Natural killer cell (primary cell): Measurements from ENCODE around the gene ADGRL4. TPM values are rescaled to one million over a fixed set of nuclear protein-coding genes. Genes with fewer than 3 reads are reported as not detected.

Experiments
- ATAC-seq, 3 donors: fragments of 150-1000 bp in 2 of 3; fragments of 200-7000 bp in 1 of 3; cut with Tn5 transposase; 1 replicate in 1 of 3; 2 replicates in 2 of 3; pipeline ENCODE4 v1.10.0; 2021; ENCODE audit warnings: mild to moderate bottlenecking in 2 of 3, moderate library complexity in 2 of 3
- DNase-seq, 2 donors: peaks; one replicate each; pipeline versions ENCODE4 v3.0.0 to v3.0.0-alpha.2; 2013 to 2021; ENCODE audit warnings: mixed read lengths in 1 of 2
- H3K27ac ChIP-seq: one replicate; pipeline ENCODE4 v1.5.1; 2013; ENCODE audit warnings: mild to moderate bottlenecking, low read length
- H3K27me3 ChIP-seq: one replicate; pipeline ENCODE4 v1.6.1; 2013; ENCODE audit warnings: low read length; ENCODE audit not compliant: control insufficient read depth, insufficient read depth
- H3K36me3 ChIP-seq: one replicate; pipeline ENCODE4 v1.6.1; 2013; ENCODE audit warnings: low read length; ENCODE audit not compliant: control insufficient read depth, insufficient read depth
- H3K4me1 ChIP-seq: one replicate; pipeline ENCODE4 v1.6.1; 2013; ENCODE audit warnings: low read length; ENCODE audit not compliant: control insufficient read depth, insufficient read depth
- H3K4me3 ChIP-seq: one replicate; pipeline ENCODE4 v1.5.1; 2013; ENCODE audit warnings: low read length
- H3K9me3 ChIP-seq: one replicate; pipeline ENCODE4 v1.6.1; 2013; ENCODE audit warnings: low read length; ENCODE audit not compliant: control insufficient read depth, insufficient read depth
- H3K27ac Mint-ChIP-seq, 2 donors: one replicate each; pipeline ENCODE4 v1.8.0; 2022; ENCODE audit warnings: mild to moderate bottlenecking in 2 of 2, mixed read lengths in 2 of 2, moderate library complexity in 1 of 2
- H3K27me3 Mint-ChIP-seq, 2 donors: one replicate each; pipeline ENCODE4 v1.8.0; 2022; ENCODE audit warnings: low read depth in 2 of 2, mixed read lengths in 2 of 2
- H3K36me3 Mint-ChIP-seq: one replicate; pipeline ENCODE4 v1.8.0; 2022; ENCODE audit warnings: mixed read lengths
- H3K4me1 Mint-ChIP-seq, 2 donors: one replicate each; pipeline ENCODE4 v1.8.0; 2022; ENCODE audit warnings: mixed read lengths in 2 of 2
- H3K4me3 Mint-ChIP-seq: one replicate; pipeline ENCODE4 v1.8.0; 2022; ENCODE audit warnings: mild to moderate bottlenecking, moderate library complexity, mixed read lengths
- H3K9me3 Mint-ChIP-seq, 2 donors: one replicate each; pipeline ENCODE4 v1.8.0; 2022; ENCODE audit warnings: mixed read lengths in 2 of 2
- CTCF ChIP-seq: fragments of 200-600 bp; IDR thresholded peaks from one replicate; pipeline ENCODE4 v1.8.0; 2022; ENCODE audit warnings: antibody characterized with exemption
- WGBS: methylation state at CpG from one replicate; pipeline ENCODE4 v1.1.7; 2013; ENCODE audit warnings: missing lambda C conversion rate; ENCODE audit not compliant: insufficient coverage; 5-methylcytosine and 5-hydroxymethylcytosine counted together
- intact Hi-C: fragments of 100-400 bp; cut with micrococcal nuclease; formaldehyde crosslinking; loops from one replicate; pipeline ENCODE4 v1.14.2; 2022
- total RNA-seq, 4 donors: library from RNA; stranded (reverse); fragments of 120-200 nt in 1 of 4; gene quantifications; one replicate each; pipeline versions ENCODE4 v1.2.3 to v1.2.4, GENCODE V29; 2013 to 2022

Gene ADGRL4
- total RNA-seq, 3 donors from 2014 or later (not counting 1 experiment from before 2014, with no cell fraction given) = not detected

GRCh38 chr1:78892260-78892840 is 114.2 kb downstream of the ADGRL4 start:
- Mint-ChIP-seq H3K27me3 (no peaks in the 10 kb centered on the region), H3K4me3 (no peak overlapping the region), H3K27ac (no peak overlapping the region), H3K9me3 (peaks cover 0 to 4% of the 10 kb centered on the region in 2 donors), H3K4me1 (no peaks in the 10 kb centered on the region), H3K36me3 (no peaks in the 10 kb centered on the region)
- intact Hi-C loops = no loop called here
- WGBS = 88% methylated on average over 2 of the region's 3 CpGs
- Histone ChIP-seq H3K9me3 (no peaks in the 10 kb centered on the region), H3K4me3 (no peak overlapping the region), H3K27me3 (no peaks in the 10 kb centered on the region), H3K4me1 (no peaks in the 10 kb centered on the region), H3K36me3 (no peaks in the 10 kb centered on the region), H3K27ac (no peak overlapping the region)
- DNase-seq (no peak), ATAC-seq (no peak)
- no peak for TF ChIP-seq CTCF

- H3K27ac ChIP-seq = no peak overlapping the region
- no peak overlapping the region for H3K27ac Mint-ChIP-seq
- no peaks in the 10 kb centered on the region for H3K27me3 ChIP-seq
- no CpG with 5 or more reads among the region's 2 CpGs for WGBS
- intact Hi-C loops = no loop called here
- H3K9me3 ChIP-seq = no peaks in the 10 kb centered on the region
- H3K27me3 Mint-ChIP-seq = no peaks in the 10 kb centered on the region
- no peaks in the 10 kb centered on the region for H3K36me3 Mint-ChIP-seq
- DNase-seq (no peak), ATAC-seq (no peak)
- H3K4me1 Mint-ChIP-seq = no peaks in the 10 kb centered on the region
- H3K36me3 ChIP-seq = no peaks in the 10 kb centered on the region
- no peak overlapping the region for H3K4me3 Mint-ChIP-seq
- H3K9me3 Mint-ChIP-seq = peaks cover 3 to 6% of the 10 kb centered on the region in 2 donors
- TF ChIP-seq CTCF = no peak
- no peak overlapping the region for H3K4me3 ChIP-seq
- no peaks in the 10 kb centered on the region for H3K4me1 ChIP-seq
These were observed 119.1 kb downstream of the ADGRL4 start for GRCh38 chr1:78887458-78887857.

GRCh38 chr1:78884685-78885452 is 121.7 kb downstream of the ADGRL4 start:
- Histone ChIP-seq H3K4me3 (no peak overlapping the region), H3K27ac (no peak overlapping the region), H3K27me3 (no peaks in the 10 kb centered on the region), H3K36me3 (no peaks in the 10 kb centered on the region), H3K9me3 (no peaks in the 10 kb centered on the region), H3K4me1 (no peaks in the 10 kb centered on the region)
- H3K9me3 Mint-ChIP-seq = peaks cover 3 to 4% of the 10 kb centered on the region in 2 donors
- H3K4me1 Mint-ChIP-seq = no peaks in the 10 kb centered on the region
- H3K27ac Mint-ChIP-seq = no peak overlapping the region
- no peaks in the 10 kb centered on the region for H3K36me3 Mint-ChIP-seq
- DNase-seq (no peak), ATAC-seq (no peak)
- no peak overlapping the region for H3K4me3 Mint-ChIP-seq
- H3K27me3 Mint-ChIP-seq = no peaks in the 10 kb centered on the region
- intact Hi-C loops = no loop called here
- WGBS = 82% methylated on average over 4 of the region's 6 CpGs
- no peak for TF ChIP-seq CTCF
